HepG2 (cell line): Measurements from ENCODE around the gene ITIH2. TPM values are rescaled to one million over a fixed set of nuclear protein-coding genes. Genes with fewer than 3 reads are reported as not detected.

Experiments used
- ATAD3A ChIP-seq: sonication (generic); formaldehyde crosslinking; IDR thresholded peaks from 2 replicates; pipeline ENCODE4 v1.4.0; 2020; ENCODE audit warnings: missing genetic modification reagents
- FOXA3 ChIP-seq: IDR thresholded peaks from 2 replicates; pipeline ENCODE4 v1.6.1; 2016; ENCODE audit warnings: missing genetic modification reagents, missing compliant biosample characterization
- GRHL1 ChIP-seq: sonication (generic); formaldehyde crosslinking; conservative IDR thresholded peaks from 2 replicates; pipeline ENCODE4 v1.8.0; 2022; ENCODE audit warnings: missing genetic modification reagents
- HOXA9 ChIP-seq: sonication (generic); formaldehyde crosslinking; IDR thresholded peaks from 2 replicates; pipeline ENCODE4 v1.8.1; 2022; ENCODE audit warnings: missing genetic modification reagents, mild to moderate bottlenecking, moderate library complexity, borderline replicate concordance
- IKZF5 ChIP-seq: IDR thresholded peaks from 2 replicates; pipeline ENCODE4 v1.6.1; 2018; ENCODE audit warnings: missing genetic modification reagents, mild to moderate bottlenecking, missing compliant biosample characterization
- MTA3 ChIP-seq: sonication (generic); formaldehyde crosslinking; IDR thresholded peaks from 2 replicates; pipeline ENCODE4 v1.4.0; 2020; ENCODE audit warnings: missing genetic modification reagents
- MXD1 ChIP-seq: sonication (generic); formaldehyde crosslinking; IDR thresholded peaks from 2 replicates; pipeline ENCODE4 v1.4.0; 2020; ENCODE audit warnings: mild to moderate bottlenecking, missing genetic modification reagents
- PAXIP1 ChIP-seq: sonication (generic); formaldehyde crosslinking; conservative IDR thresholded peaks from 2 replicates; pipeline ENCODE4 v1.4.0; 2020; ENCODE audit warnings: mild to moderate bottlenecking, missing genetic modification reagents, moderate library complexity
- PITX1 ChIP-seq: sonication (generic); formaldehyde crosslinking; IDR thresholded peaks from 2 replicates; pipeline ENCODE4 v1.5.1; 2020; ENCODE audit warnings: mild to moderate bottlenecking, missing genetic modification reagents
- ZBTB34 ChIP-seq: sonication (generic); formaldehyde crosslinking; IDR thresholded peaks from 2 replicates; pipeline ENCODE4 v1.8.0; 2022; ENCODE audit warnings: mild to moderate bottlenecking, missing genetic modification reagents
- ZBTB49 ChIP-seq: sonication (generic); formaldehyde crosslinking; IDR thresholded peaks from 2 replicates; pipeline ENCODE4 v1.4.0; 2020; ENCODE audit warnings: missing genetic modification reagents, borderline replicate concordance
- ZNF329 ChIP-seq: sonication (generic); formaldehyde crosslinking; IDR thresholded peaks from 2 replicates; pipeline ENCODE4 v1.9.0; 2021; ENCODE audit warnings: low read depth, mild to moderate bottlenecking, missing genetic modification reagents
- ZNF446 ChIP-seq: sonication (generic); formaldehyde crosslinking; IDR thresholded peaks from 2 replicates; pipeline ENCODE4 v1.5.0; 2020; ENCODE audit warnings: mild to moderate bottlenecking, missing genetic modification reagents
- ZNF484 ChIP-seq: sonication (generic); formaldehyde crosslinking; IDR thresholded peaks from 2 replicates; pipeline ENCODE4 v1.5.1; 2020; ENCODE audit warnings: mild to moderate bottlenecking, low read depth, missing genetic modification reagents, borderline replicate concordance
- ZNF496 ChIP-seq: sonication (generic); formaldehyde crosslinking; IDR thresholded peaks from 2 replicates; pipeline ENCODE4 v1.8.1; 2023; ENCODE audit warnings: mild to moderate bottlenecking, moderate library complexity, missing genetic modification reagents; ENCODE audit not compliant: insufficient replicate concordance
- ZNF597 ChIP-seq: sonication (generic); formaldehyde crosslinking; IDR thresholded peaks from 2 replicates; pipeline ENCODE4 v1.5.0; 2020; ENCODE audit warnings: missing genetic modification reagents
- ZNF883 ChIP-seq: sonication (generic); formaldehyde crosslinking; IDR thresholded peaks from 2 replicates; pipeline ENCODE4 v1.5.1; 2020; ENCODE audit warnings: mild to moderate bottlenecking, missing genetic modification reagents; ENCODE audit errors: not compliant biosample characterization
- polyA plus RNA-seq, 8 experiments: library from polyadenylated mRNA; depleted of rRNA in 3 of 8; stranded (reverse) in 7 of 8; unstranded in 1 of 8; fragments of >200 nt; fragmentation: Illumina TruSeq in 4 of 8; extraction: Trizol in 4 of 8; gene quantifications; 2 replicates each; pipeline versions ENCODE4 v1.2.1 to v1.2.3, GENCODE V29; 2011 to 2016; ENCODE audit warnings: low read depth in 4 of 8, missing spikeins in 1 of 8, mixed read lengths in 1 of 8; ENCODE audit not compliant: insufficient read depth in 1 of 8
- total RNA-seq, 5 experiments: library from RNA; depleted of rRNA; stranded (reverse); fragments of >200 nt; fragmentation: Illumina TruSeq; extraction: Trizol; gene quantifications; 2 replicates each; pipeline ENCODE4 v1.2.3, GENCODE V29; 2016; ENCODE audit warnings: low read depth in 1 of 5

Gene ITIH2
- total and polyA plus RNA-seq, 2 of the 13 experiments (the other 11 are each of a cell fraction or from before 2014, with no cell fraction given): 1,197 to 1,427 TPM

GRCh38 chr10:7703140-7703539 is at the start of gene ITIH2 (continued):
- TF ChIP-seq FOXA3 (CRISPR knock-in tag) (peak; percentile 71; the same call in 1 of the 2 replicates), PITX1 (CRISPR knock-in tag) (peak; percentile 43; the same call in 1 of the 2 replicates), PAXIP1 (CRISPR knock-in tag) (peak; percentile 89), ZBTB49 (no peak), GRHL1 (CRISPR knock-in tag) (no peak), HOXA9 (CRISPR knock-in tag) (no peak), ZBTB34 (no peak), ATAD3A (CRISPR knock-in tag) (no peak), ZNF446 (CRISPR knock-in tag) (no peak), MTA3 (CRISPR knock-in tag) (no peak), ZNF329 (CRISPR knock-in tag) (no peak), IKZF5 (CRISPR knock-in tag) (peak; percentile 59; the same call in 1 of the 2 replicates), MXD1 (no peak), ZNF883 (CRISPR knock-in tag) (no peak), ZNF496 (CRISPR knock-in tag) (no peak), ZNF597 (no peak), ZNF484 (CRISPR knock-in tag) (no peak)
